HepG2 (cell line): ENCODE results near the gene UGT1A8. TPM values are rescaled to one million over a fixed set of nuclear protein-coding genes. Genes with fewer than 3 reads are reported as not detected.

Experiments
- ATAC-seq: fragments of 200-7000 bp; cut with Tn5 transposase; 3 replicates; pipeline ENCODE4 v1.9.1; 2020; ENCODE audit warnings: mild to moderate bottlenecking, moderate library complexity
- BruUV-seq: library from RNA; stranded (reverse); fragments of 400-500 nt; replicated peaks from 2 replicates; lab custom pipeline; 2021; lab: Mats Ljungman, UMichigan
- CTCF ChIA-PET: fragments of 300-600 bp; formaldehyde crosslinking; extraction: SDS; loops from one replicate; lab custom pipeline; 2021; ENCODE audit warnings: low total read pairs, inconsistent platforms, low intra/inter-chr PET ratio; lab: Yijun Ruan, JAX
- POLR2A ChIA-PET: fragments of 350-600 bp; sonication (Branson Sonifier 250); formaldehyde crosslinking; loops from one replicate; lab custom pipeline; 2020; ENCODE audit warnings: antibody characterized with exemption, inconsistent platforms; lab: Yijun Ruan, JAX
- DNase-seq: peaks from one replicate; pipeline ENCODE4 v3.0.0-alpha.2; 2015; ENCODE audit warnings: low spot score
- FAIRE-seq: peaks from 3 replicates; lab custom pipeline; 2011; peaks lifted over from hg19 to GRCh38; lab: Jason Lieb, UNC
- H2AFZ ChIP-seq: one replicate; pipeline ENCODE4 v1.6.1; 2011; ENCODE audit warnings: low read length, inconsistent platforms
- H3K27ac ChIP-seq: fragments of 300-600 bp; 3 replicates; pipeline ENCODE4 v1.8.0; 2011; ENCODE audit warnings: mixed run types, mild to moderate bottlenecking, mixed read lengths, low read length, inconsistent platforms; ENCODE audit not compliant: insufficient read depth; ENCODE audit errors: extremely low read length
- H3K27me3 ChIP-seq, 2 experiments: fragments of 200-600 bp in 1 of 2; 2 replicates in 1 of 2; 3 replicates in 1 of 2; pipeline versions ENCODE4 v1.6.0 to v1.8.0; 2011; ENCODE audit warnings: low read length in 2 of 2, mild to moderate bottlenecking in 2 of 2, moderate library complexity in 2 of 2, inconsistent platforms in 1 of 2; ENCODE audit not compliant: insufficient read depth in 2 of 2, control insufficient read depth in 1 of 2
- H3K36me3 ChIP-seq, 2 experiments: fragments of 200-600 bp in 1 of 2; replicated peaks in 1 of 2; 2 replicates in 1 of 2; 3 replicates in 1 of 2; pipeline versions ENCODE4 v1.5.1 to v1.8.0; 2011; ENCODE audit warnings: low read length in 2 of 2, inconsistent platforms in 1 of 2; ENCODE audit not compliant: insufficient read depth in 2 of 2, control insufficient read depth in 1 of 2
- H3K4me1 ChIP-seq: 2 replicates; pipeline ENCODE4 v1.5.1; 2012; ENCODE audit warnings: low read length, inconsistent platforms; ENCODE audit not compliant: insufficient read depth
- H3K4me2 ChIP-seq: 2 replicates; pipeline ENCODE4 v1.6.0; 2011; ENCODE audit warnings: low read depth, low read length, inconsistent platforms
- H3K4me3 ChIP-seq, 3 experiments: fragments of 200-600 bp in 1 of 3; sonication (generic), shearing (Covaris generic) in 1 of 3; replicated peaks in 1 of 3; 2 replicates each; pipeline ENCODE4 v1.5.1; 2011 to 2016; ENCODE audit warnings: low read length in 3 of 3, inconsistent platforms in 2 of 3, low read depth in 2 of 3, mild to moderate bottlenecking in 2 of 3, control low read depth in 1 of 3, mixed read lengths in 1 of 3; ENCODE audit not compliant: insufficient read depth in 1 of 3
- H3K79me2 ChIP-seq: one replicate; pipeline ENCODE4 v1.6.1; 2011; ENCODE audit warnings: low read length, inconsistent platforms; ENCODE audit not compliant: insufficient read depth
- H3K9ac ChIP-seq: 2 replicates; pipeline ENCODE4 v1.6.0; 2011; ENCODE audit warnings: mild to moderate bottlenecking, low read depth, low read length, inconsistent platforms; ENCODE audit not compliant: insufficient read depth
- H3K9me3 ChIP-seq: 2 replicates; pipeline ENCODE4 v1.5.1; 2012; ENCODE audit warnings: mild to moderate bottlenecking, low read length
- H4K20me1 ChIP-seq: 2 replicates; pipeline ENCODE4 v1.6.0; 2011; ENCODE audit warnings: inconsistent platforms, mild to moderate bottlenecking, low read length, moderate library complexity; ENCODE audit not compliant: insufficient read depth
- ATF7 ChIP-seq, 2 experiments: fragments of 450-650 bp in 1 of 2; sonication (generic) in 1 of 2; formaldehyde crosslinking in 1 of 2; IDR thresholded peaks; 2 replicates each; pipeline versions ENCODE4 v1.4.0 to v1.6.1; 2016 to 2020; ENCODE audit warnings: antibody characterized with exemption in 1 of 2, mild to moderate bottlenecking in 1 of 2, missing genetic modification reagents in 1 of 2
- HMGA1 ChIP-seq: sonication (generic); formaldehyde crosslinking; conservative IDR thresholded peaks from 2 replicates; pipeline ENCODE4 v1.4.0; 2020; ENCODE audit warnings: missing genetic modification reagents
- KAT8 ChIP-seq: IDR thresholded peaks from 2 replicates; pipeline ENCODE4 v1.6.1; 2016; ENCODE audit warnings: missing genetic modification reagents, missing compliant biosample characterization
- NFE2L1 ChIP-seq: sonication (generic); formaldehyde crosslinking; IDR thresholded peaks from 2 replicates; pipeline ENCODE4 v1.4.0; 2020; ENCODE audit warnings: missing genetic modification reagents, mild to moderate bottlenecking, borderline replicate concordance
- RELA ChIP-seq: sonication (generic); formaldehyde crosslinking; IDR thresholded peaks from 2 replicates; pipeline ENCODE4 v1.4.0; 2020; ENCODE audit warnings: missing genetic modification reagents
- SIX1 ChIP-seq: sonication (generic); formaldehyde crosslinking; IDR thresholded peaks from 2 replicates; pipeline ENCODE4 v1.4.0; 2020; ENCODE audit warnings: missing genetic modification reagents, borderline replicate concordance
- ZBTB21 ChIP-seq: sonication (generic); formaldehyde crosslinking; IDR thresholded peaks from 2 replicates; pipeline ENCODE4 v1.4.0; 2020; ENCODE audit warnings: missing genetic modification reagents
- ZBTB42 ChIP-seq: sonication (generic); formaldehyde crosslinking; IDR thresholded peaks from 2 replicates; pipeline ENCODE4 v1.5.0; 2020; ENCODE audit warnings: mild to moderate bottlenecking, missing genetic modification reagents
- ZC3H13 ChIP-seq: sonication (generic); formaldehyde crosslinking; IDR thresholded peaks from 2 replicates; pipeline ENCODE4 v1.8.1; 2023; ENCODE audit warnings: mild to moderate bottlenecking, missing genetic modification reagents, moderate library complexity
- ZEB1 ChIP-seq: IDR thresholded peaks from 2 replicates; pipeline ENCODE4 v1.6.1; 2012; ENCODE audit warnings: mild to moderate bottlenecking, low read depth, inconsistent platforms; ENCODE audit not compliant: insufficient replicate concordance
- ZKSCAN8 ChIP-seq: IDR thresholded peaks from 2 replicates; pipeline ENCODE4 v1.6.1; 2016; ENCODE audit warnings: borderline replicate concordance, missing genetic modification reagents, missing compliant biosample characterization
- ZNF143 ChIP-seq: sonication (generic); formaldehyde crosslinking; IDR thresholded peaks from 2 replicates; pipeline ENCODE4 v1.4.0; 2020; ENCODE audit warnings: missing genetic modification reagents
- ZNF180 ChIP-seq: sonication (generic); formaldehyde crosslinking; IDR thresholded peaks from 2 replicates; pipeline ENCODE4 v1.4.0; 2020; ENCODE audit warnings: low read depth, missing genetic modification reagents, borderline replicate concordance
- ZNF367 ChIP-seq: sonication (generic); formaldehyde crosslinking; IDR thresholded peaks from 2 replicates; pipeline ENCODE4 v1.4.0; 2020; ENCODE audit warnings: missing genetic modification reagents, borderline replicate concordance
- ZNF782 ChIP-seq: sonication (generic); formaldehyde crosslinking; IDR thresholded peaks from 2 replicates; pipeline ENCODE4 v1.4.0; 2020; ENCODE audit warnings: missing genetic modification reagents, mild to moderate bottlenecking, borderline replicate concordance
- WGBS: methylation state at CpG from one replicate; pipeline ENCODE4 v1.1.6; 2017; ENCODE audit warnings: low lambda C conversion rate; 5-methylcytosine and 5-hydroxymethylcytosine counted together
- in situ Hi-C: cut with HindIII; loops from 2 replicates; pipeline ENCODE4 v1.10.0; 2017; ENCODE audit warnings: low pct_unique_long_range_greater_than_20kb; ENCODE audit not compliant: extremely low pct_ligation_motif_present
- intact Hi-C: fragments of 100-400 bp; cut with micrococcal nuclease; formaldehyde crosslinking; loops from one replicate; pipeline ENCODE4 v1.10.0; 2022; ENCODE audit not compliant: unreplicated experiment
- polyA plus RNA-seq, 8 experiments: library from polyadenylated mRNA; depleted of rRNA in 3 of 8; stranded (reverse) in 7 of 8; unstranded in 1 of 8; fragments of >200 nt; fragmentation: Illumina TruSeq in 4 of 8; extraction: Trizol in 4 of 8; gene quantifications; 2 replicates each; pipeline versions ENCODE4 v1.2.1 to v1.2.3, GENCODE V29; 2011 to 2016; ENCODE audit warnings: low read depth in 4 of 8, missing spikeins in 1 of 8, mixed read lengths in 1 of 8; ENCODE audit not compliant: insufficient read depth in 1 of 8
- total RNA-seq, 5 experiments: library from RNA; depleted of rRNA; stranded (reverse); fragments of >200 nt; fragmentation: Illumina TruSeq; extraction: Trizol; gene quantifications; 2 replicates each; pipeline ENCODE4 v1.2.3, GENCODE V29; 2016; ENCODE audit warnings: low read depth in 1 of 5
- TF ChIP-seq, protein P1 (sequence below): sonication (generic); formaldehyde crosslinking; conservative IDR thresholded peaks from 2 replicates; pipeline ENCODE4 v1.4.0; 2020; ENCODE audit warnings: missing genetic modification reagents
- TF ChIP-seq, protein P2 (sequence below): sonication (generic); formaldehyde crosslinking; IDR thresholded peaks from 2 replicates; pipeline ENCODE4 v1.8.1; 2023; ENCODE audit warnings: mild to moderate bottlenecking, inconsistent platforms, moderate library complexity, missing genetic modification reagents, borderline replicate concordance

UGT1A8 gene
- total and polyA plus RNA-seq, 2 of the 13 experiments (the other 11 are each of a cell fraction or from before 2014, with no cell fraction given), result not detected

DNA sequence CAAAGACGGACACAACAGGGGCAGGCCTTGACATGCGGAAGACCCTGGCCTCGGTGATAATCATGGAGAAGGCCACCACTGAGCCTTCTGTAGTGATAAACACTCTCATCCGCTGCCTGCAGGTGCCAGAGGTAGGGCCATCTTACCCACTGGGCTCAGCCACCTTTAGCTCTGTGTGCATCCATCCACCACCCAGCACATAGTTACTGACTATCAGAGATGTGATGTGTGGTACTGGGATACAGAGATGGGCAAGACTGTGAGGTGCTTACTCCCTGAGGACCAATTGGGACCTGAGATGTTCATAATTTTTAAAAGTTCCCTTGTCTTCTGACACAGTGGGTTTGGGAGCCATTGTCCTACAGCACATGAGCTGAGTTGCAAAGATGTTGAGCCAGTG is 162.3 kb downstream of the UGT1A8 start:
- H3K36me3 ChIP-seq, result no peaks in the 10 kb centered on the region
- no peak overlapping the region for H3K27ac ChIP-seq
- in situ Hi-C loops (no loop called here), intact Hi-C loops (no loop called here)
- H3K79me2 ChIP-seq, result no peaks in the 10 kb centered on the region
- H3K9ac ChIP-seq, result no peak overlapping the region
- peaks cover 3 to 53% of the 10 kb centered on the region in 2 experiments; a peak in 4 of 5 replicates for H3K27me3 ChIP-seq
- ATAC-seq (no peak), FAIRE-seq (no peak), DNase-seq (no peak)
- no peaks in the 10 kb centered on the region for H4K20me1 ChIP-seq
- BruUV-seq, result no TSS peak
- TF ChIP-seq ZNF782 (CRISPR knock-in tag) (no peak), ZEB1 (no peak), ZNF367 (CRISPR knock-in tag) (no peak)
- no peaks in the 10 kb centered on the region for H3K4me1 ChIP-seq
- H3K4me3 ChIP-seq, result no peak overlapping the region
- no peak overlapping the region for H2AFZ ChIP-seq
- no peak overlapping the region for H3K4me2 ChIP-seq
- ChIA-PET CTCF (no interaction called here), POLR2A (no interaction called here)
- H3K9me3 ChIP-seq, result peaks cover 5% of the 10 kb centered on the region; the same call in 1 of the 2 replicates
- WGBS, result 53% methylated on average over 4 of the region's 4 CpGs

DNA sequence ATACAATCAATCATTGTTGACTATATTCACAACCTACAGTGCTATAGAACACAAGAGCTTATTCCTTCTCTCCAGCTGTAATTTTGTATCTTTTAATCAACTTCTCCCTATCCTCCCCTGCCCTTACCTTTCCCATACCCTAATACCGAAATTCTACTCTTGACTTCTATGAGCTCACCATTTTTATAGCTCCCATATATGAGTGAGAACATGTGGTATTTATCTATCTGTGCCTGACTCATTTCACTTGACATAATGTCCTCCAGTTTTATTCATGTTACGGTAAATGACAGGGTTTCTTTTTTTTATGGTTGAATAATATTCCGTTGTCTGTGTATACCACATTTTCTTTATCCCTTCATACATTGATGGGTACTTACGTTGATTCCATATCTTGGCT is 163.3 kb downstream of the UGT1A8 start:
- Histone ChIP-seq H3K4me2 (no peak overlapping the region), H2AFZ (no peak overlapping the region), H3K79me2 (no peaks in the 10 kb centered on the region), H3K9ac (no peak overlapping the region), H3K4me3 (no peak overlapping the region), H3K9me3 (peaks cover 2% of the 10 kb centered on the region; the same call in 1 of the 2 replicates), H3K27me3 (peaks cover 3 to 43% of the 10 kb centered on the region in 2 experiments; a peak in 4 of 5 replicates), H3K36me3 (no peaks in the 10 kb centered on the region), H3K27ac (no peak overlapping the region), H3K4me1 (no peaks in the 10 kb centered on the region), H4K20me1 (no peaks in the 10 kb centered on the region)
- CTCF ChIA-PET, result no interaction called here
- POLR2A ChIA-PET, result no interaction called here
- WGBS, result 39% methylated on average over 4 of the region's 4 CpGs
- intact Hi-C loops (no loop called here), in situ Hi-C loops (no loop called here)
- BruUV-seq, result no TSS peak
- no peak for DNase-seq
- FAIRE-seq, result no peak
- no peak for ATAC-seq
- TF ChIP-seq ZBTB42 (CRISPR knock-in tag), result no peak
- no peak for TF ChIP-seq ZNF180 (CRISPR knock-in tag)
- no peak for TF ChIP-seq ZKSCAN8 (CRISPR knock-in tag)
- TF ChIP-seq, protein P1, sequence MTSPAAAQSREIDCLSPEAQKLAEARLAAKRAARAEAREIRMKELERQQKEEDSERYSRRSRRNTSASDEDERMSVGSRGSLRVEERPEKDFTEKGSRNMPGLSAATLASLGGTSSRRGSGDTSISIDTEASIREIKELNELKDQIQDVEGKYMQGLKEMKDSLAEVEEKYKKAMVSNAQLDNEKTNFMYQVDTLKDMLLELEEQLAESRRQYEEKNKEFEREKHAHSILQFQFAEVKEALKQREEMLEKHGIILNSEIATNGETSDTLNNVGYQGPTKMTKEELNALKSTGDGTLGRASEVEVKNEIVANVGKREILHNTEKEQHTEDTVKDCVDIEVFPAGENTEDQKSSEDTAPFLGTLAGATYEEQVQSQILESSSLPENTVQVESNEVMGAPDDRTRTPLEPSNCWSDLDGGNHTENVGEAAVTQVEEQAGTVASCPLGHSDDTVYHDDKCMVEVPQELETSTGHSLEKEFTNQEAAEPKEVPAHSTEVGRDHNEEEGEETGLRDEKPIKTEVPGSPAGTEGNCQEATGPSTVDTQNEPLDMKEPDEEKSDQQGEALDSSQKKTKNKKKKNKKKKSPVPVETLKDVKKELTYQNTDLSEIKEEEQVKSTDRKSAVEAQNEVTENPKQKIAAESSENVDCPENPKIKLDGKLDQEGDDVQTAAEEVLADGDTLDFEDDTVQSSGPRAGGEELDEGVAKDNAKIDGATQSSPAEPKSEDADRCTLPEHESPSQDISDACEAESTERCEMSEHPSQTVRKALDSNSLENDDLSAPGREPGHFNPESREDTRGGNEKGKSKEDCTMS (CRISPR knock-in tag), result no peak
- no peak for TF ChIP-seq ZNF143 (CRISPR knock-in tag)
- no peak for TF ChIP-seq ZBTB21 (CRISPR knock-in tag)
- TF ChIP-seq KAT8 (CRISPR knock-in tag), result no peak
- no peak for TF ChIP-seq SIX1
- TF ChIP-seq RELA (CRISPR knock-in tag), result no peak
- TF ChIP-seq, protein P2, sequence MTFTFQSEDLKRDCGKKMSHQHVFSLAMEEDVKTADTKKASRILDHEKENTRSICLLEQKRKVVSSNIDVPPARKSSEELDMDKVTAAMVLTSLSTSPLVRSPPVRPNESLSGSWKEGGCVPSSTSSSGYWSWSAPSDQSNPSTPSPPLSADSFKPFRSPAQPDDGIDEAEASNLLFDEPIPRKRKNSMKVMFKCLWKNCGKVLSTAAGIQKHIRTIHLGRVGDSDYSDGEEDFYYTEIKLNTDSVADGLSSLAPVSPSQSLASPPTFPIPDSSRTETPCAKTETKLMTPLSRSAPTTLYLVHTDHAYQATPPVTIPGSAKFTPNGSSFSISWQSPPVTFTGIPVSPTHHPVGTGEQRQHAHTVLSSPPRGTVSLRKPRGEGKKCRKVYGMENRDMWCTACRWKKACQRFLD (CRISPR knock-in tag), result no peak
- TF ChIP-seq ZC3H13 (CRISPR knock-in tag), result no peak
- TF ChIP-seq ATF7 (IDR thresholded peaks at IDR 0.05), result no peak
- TF ChIP-seq ATF7 (CRISPR knock-in tag; IDR thresholded peaks at IDR 0.05), result no peak
- TF ChIP-seq NFE2L1 (CRISPR knock-in tag), result no peak
- TF ChIP-seq HMGA1 (CRISPR knock-in tag), result no peak
